ENCODE data around the gene OTOL1.

- TF ChIP-seq POLR2A (IDR thresholded peaks at IDR 0.05) (no peak), CTCF (IDR thresholded peaks at IDR 0.05) (no peak)
Measured at GRCh38 chr3:161489395-161489794, 7.2 kb upstream of the OTOL1 start.
